ENCODE measurements around the gene LYST. TPM values are rescaled to one million over a fixed set of nuclear protein-coding genes. Genes with fewer than 3 reads are reported as not detected.

LYST gene
- total and polyA plus RNA-seq, 2 of the 4 experiments (the other 2 are of a cell fraction): 2.2 to 7.2 TPM

- Histone ChIP-seq H4K8ac (ENCODE audit: low read depth in 2 of 2, low read length in 2 of 2) (peak overlapping the region in 1 of 2 experiments; percentile 24; a peak in 1 of 4 replicates), H3K27me3 (ENCODE audit: control insufficient read depth, insufficient read depth, low read length) (0 out of 2 replicates have a peak, but pooled peaks cover 4% of the 10 kb centered on the region), H2AK9ac (replicated peaks; ENCODE audit: low read depth, low read length, poor library complexity) (peak overlapping the region; percentile 29), H3K14ac (replicated peaks; ENCODE audit: low read depth, low read length) (peak overlapping the region; percentile 77; the same call in 1 of the 2 replicates), H2BK20ac (ENCODE audit: low read depth, low read length) (no peak overlapping the region), H3K56ac (ENCODE audit: extremely low read depth, insufficient read depth, low read length) (peak overlapping the region; percentile 11; the same call in 1 of the 2 replicates), H3K4ac (ENCODE audit: low read depth, low read length) (no peak overlapping the region; the same call in 1 of the 2 replicates), H4K5ac (ENCODE audit: low read depth, low read length) (peak overlapping the region; percentile 77; the same call in 1 of the 2 replicates), H2BK15ac (ENCODE audit: low read depth, low read length) (no peak overlapping the region), H3K9me3 (ENCODE audit: control insufficient read depth, insufficient read depth, low read length) (no peaks in the 10 kb centered on the region), H3K9ac (ENCODE audit: low read depth, low read length) (peak overlapping the region; percentile 68), H3K4me2 (ENCODE audit: low read depth, low read length) (peak overlapping the region; percentile 100), H3K23ac (ENCODE audit: low read depth, low read length) (no peak overlapping the region), H3K9me1 (ENCODE audit: insufficient read depth, low read length) (no peaks in the 10 kb centered on the region), H3K4me3 (ENCODE audit: insufficient read depth, low read depth, low read length) (peak overlapping the region; percentile 49), H4K20me1 (ENCODE audit: insufficient read depth, low read length) (no peaks in the 10 kb centered on the region), H4K91ac (ENCODE audit: insufficient read depth, low read depth, low read length) (0 out of 2 replicates have a peak overlapping the region, but pooled peaks have one; percentile 6), H3K79me1 (ENCODE audit: low read depth in 1 of 2, low read length in 2 of 2) (no peaks in the 10 kb centered on the region), H2BK5ac (ENCODE audit: low read depth, low read length, poor library complexity, severe bottlenecking) (no peak overlapping the region), H3K27ac (ENCODE audit: insufficient read depth, low read length) (no peak overlapping the region), H2AK5ac (ENCODE audit: low read depth, low read length) (no peak overlapping the region), H3K18ac (ENCODE audit: low read depth, low read length) (peak overlapping the region; percentile 70; the same call in 1 of the 2 replicates), H3K4me1 (ENCODE audit: control insufficient read depth, insufficient read depth, low read length) (peaks cover 9% of the 10 kb centered on the region), H2BK120ac (ENCODE audit: low read depth, low read length) (0 out of 2 replicates have a peak overlapping the region, but pooled peaks have one; percentile 16), H2AFZ (replicated peaks; ENCODE audit: low read length, poor library complexity) (peak overlapping the region; percentile 56), H3K36me3 (ENCODE audit: control insufficient read depth, insufficient read depth, low read length) (no peaks in the 10 kb centered on the region)
- no TSS peak for BruUV-seq (replicated peaks)
- whole genome bisulfite sequencing, 2 experiments (ENCODE audit: extremely low coverage in 2 of 2, insufficient read length in 1 of 2): 10% methylated on average over 2 of the region's 14 CpGs; no CpG with 5 or more reads in 1 of the 2 experiments
- ATAC-seq (ENCODE audit: low read depth) (peak; percentile 62), DNase-seq (peak; percentile 56)
- POLR2A ChIA-PET (ENCODE audit: unreplicated experiment): no interaction called here
- peak; percentile 37; the same call in 1 of the 2 replicates for TF ChIP-seq MAFK (IDR thresholded peaks at IDR 0.05; ENCODE audit: low read depth, low read length)
- TF ChIP-seq FOS (IDR thresholded peaks at IDR 0.05; ENCODE audit: low read depth, low read length): no peak
- no peak for TF ChIP-seq RCOR1 (IDR thresholded peaks at IDR 0.05; ENCODE audit: insufficient replicate concordance, low read length)
- TF ChIP-seq POLR2A (IDR thresholded peaks at IDR 0.05; ENCODE audit: low read depth, low read length): no peak
- TF ChIP-seq RFX5 (IDR thresholded peaks at IDR 0.05; ENCODE audit: low read depth, low read length): no peak
- TF ChIP-seq CHD1 (IDR thresholded peaks at IDR 0.05; ENCODE audit: low read depth, low read length): no peak
- no peak for TF ChIP-seq SMC3 (IDR thresholded peaks at IDR 0.05; ENCODE audit: low read depth, low read length)
- no peak for TF ChIP-seq USF2 (IDR thresholded peaks at IDR 0.05; ENCODE audit: low read depth, low read length)
- no peak for TF ChIP-seq CEBPB (IDR thresholded peaks at IDR 0.05; ENCODE audit: low read depth, low read length)
- dilution Hi-C loops (cut with HindIII; ENCODE audit: low sequenced_read_pairs, unreplicated experiment): no loop called here
- CTCF ChIA-PET: interaction anchor here (1.0 kb wide), 1 partner anchor 100 kb away, joined by 4 read pairs; no protein-coding TSS in a partner anchor
- in situ Hi-C loops (cut with MboI; ENCODE audit: low sequenced_read_pairs): no loop called here
- intact Hi-C loops (cut with micrococcal nuclease): loop anchor here (2.0 to 10.0 kb wide), 3 partner anchors 16 to 1300 kb away; partner anchors contain the start of genes GNG4 and TARBP1
These were observed 234.0 kb downstream of the LYST start for GRCh38 chr1:235632506-235633401.

Measured in IMR-90 (cell line).